SK-N-SH (cell line): Measurements from ENCODE around the gene JAML.

Source experiments
- RFX5 ChIP-seq: IDR thresholded peaks from 2 replicates; pipeline ENCODE4 v1.6.1; 2012; ENCODE audit warnings: mild to moderate bottlenecking, improper control_type of control experiment, low read length
- SIN3A ChIP-seq: IDR thresholded peaks from 2 replicates; pipeline ENCODE4 v1.6.1; 2012; ENCODE audit warnings: low read depth, mild to moderate bottlenecking, low read length, moderate library complexity, borderline replicate concordance
- TF ChIP-seq, protein P1 (sequence below): fragments of 200-600 bp; sonication (generic); IDR thresholded peaks from 2 replicates; pipeline ENCODE4 v1.6.1; 2017; ENCODE audit warnings: antibody characterized with exemption, mild to moderate bottlenecking, moderate library complexity
- TF ChIP-seq, protein P2 (sequence below): fragments of 150-350 bp; IDR thresholded peaks from 2 replicates; pipeline ENCODE4 v1.6.1; 2017; ENCODE audit warnings: antibody characterized with exemption, low read length, low read depth, borderline replicate concordance
- TF ChIP-seq, protein P3 (sequence below): IDR thresholded peaks from 2 replicates; pipeline ENCODE4 v1.6.1; 2012; ENCODE audit warnings: mild to moderate bottlenecking, low read depth, low read length, moderate library complexity

DNA sequence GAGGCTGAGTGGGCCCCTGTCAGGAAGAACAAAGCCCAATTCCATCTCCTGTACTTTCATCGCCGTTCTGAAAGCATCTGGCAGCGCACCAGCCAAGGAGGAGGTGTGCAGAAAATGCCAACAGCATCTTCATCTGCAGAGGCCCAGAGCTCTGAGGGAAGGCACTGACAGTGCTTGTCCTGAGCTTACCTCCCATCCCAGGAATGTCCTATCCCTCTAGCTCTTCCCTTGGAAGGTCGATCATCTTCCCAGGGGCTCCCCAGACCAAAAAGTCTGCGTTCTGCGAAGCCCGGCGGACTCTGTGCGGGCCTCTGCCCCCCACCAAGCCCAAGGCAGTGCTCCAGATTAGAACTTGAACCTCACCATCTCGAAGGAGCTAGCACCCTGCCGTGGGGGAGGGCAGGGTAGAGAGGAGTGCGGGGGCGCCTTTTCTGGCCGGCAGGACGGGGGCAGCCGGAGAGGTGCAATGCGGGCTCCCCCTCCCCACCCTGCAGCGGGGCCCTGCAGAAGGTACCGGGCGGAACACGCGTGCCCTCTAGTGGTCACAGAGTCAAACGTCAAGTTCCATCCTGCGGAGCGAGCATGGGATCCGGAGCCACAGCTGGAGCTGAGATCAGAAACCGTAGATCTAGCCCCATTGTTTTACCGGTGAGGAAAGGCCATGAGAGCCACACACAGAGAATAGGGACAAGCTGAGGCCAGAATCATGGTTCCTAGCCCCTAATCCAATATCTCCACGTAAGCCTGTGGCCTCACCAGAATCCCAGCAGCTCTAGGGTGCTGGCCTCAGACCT is 53.3 kb downstream of the JAML start:
- TF ChIP-seq, protein P1, sequence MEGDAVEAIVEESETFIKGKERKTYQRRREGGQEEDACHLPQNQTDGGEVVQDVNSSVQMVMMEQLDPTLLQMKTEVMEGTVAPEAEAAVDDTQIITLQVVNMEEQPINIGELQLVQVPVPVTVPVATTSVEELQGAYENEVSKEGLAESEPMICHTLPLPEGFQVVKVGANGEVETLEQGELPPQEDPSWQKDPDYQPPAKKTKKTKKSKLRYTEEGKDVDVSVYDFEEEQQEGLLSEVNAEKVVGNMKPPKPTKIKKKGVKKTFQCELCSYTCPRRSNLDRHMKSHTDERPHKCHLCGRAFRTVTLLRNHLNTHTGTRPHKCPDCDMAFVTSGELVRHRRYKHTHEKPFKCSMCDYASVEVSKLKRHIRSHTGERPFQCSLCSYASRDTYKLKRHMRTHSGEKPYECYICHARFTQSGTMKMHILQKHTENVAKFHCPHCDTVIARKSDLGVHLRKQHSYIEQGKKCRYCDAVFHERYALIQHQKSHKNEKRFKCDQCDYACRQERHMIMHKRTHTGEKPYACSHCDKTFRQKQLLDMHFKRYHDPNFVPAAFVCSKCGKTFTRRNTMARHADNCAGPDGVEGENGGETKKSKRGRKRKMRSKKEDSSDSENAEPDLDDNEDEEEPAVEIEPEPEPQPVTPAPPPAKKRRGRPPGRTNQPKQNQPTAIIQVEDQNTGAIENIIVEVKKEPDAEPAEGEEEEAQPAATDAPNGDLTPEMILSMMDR, result peak; percentile 89
- TF ChIP-seq SIN3A, result no peak
- TF ChIP-seq, protein P2, sequence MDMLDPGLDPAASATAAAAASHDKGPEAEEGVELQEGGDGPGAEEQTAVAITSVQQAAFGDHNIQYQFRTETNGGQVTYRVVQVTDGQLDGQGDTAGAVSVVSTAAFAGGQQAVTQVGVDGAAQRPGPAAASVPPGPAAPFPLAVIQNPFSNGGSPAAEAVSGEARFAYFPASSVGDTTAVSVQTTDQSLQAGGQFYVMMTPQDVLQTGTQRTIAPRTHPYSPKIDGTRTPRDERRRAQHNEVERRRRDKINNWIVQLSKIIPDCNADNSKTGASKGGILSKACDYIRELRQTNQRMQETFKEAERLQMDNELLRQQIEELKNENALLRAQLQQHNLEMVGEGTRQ, result no peak
- TF ChIP-seq, protein P3, sequence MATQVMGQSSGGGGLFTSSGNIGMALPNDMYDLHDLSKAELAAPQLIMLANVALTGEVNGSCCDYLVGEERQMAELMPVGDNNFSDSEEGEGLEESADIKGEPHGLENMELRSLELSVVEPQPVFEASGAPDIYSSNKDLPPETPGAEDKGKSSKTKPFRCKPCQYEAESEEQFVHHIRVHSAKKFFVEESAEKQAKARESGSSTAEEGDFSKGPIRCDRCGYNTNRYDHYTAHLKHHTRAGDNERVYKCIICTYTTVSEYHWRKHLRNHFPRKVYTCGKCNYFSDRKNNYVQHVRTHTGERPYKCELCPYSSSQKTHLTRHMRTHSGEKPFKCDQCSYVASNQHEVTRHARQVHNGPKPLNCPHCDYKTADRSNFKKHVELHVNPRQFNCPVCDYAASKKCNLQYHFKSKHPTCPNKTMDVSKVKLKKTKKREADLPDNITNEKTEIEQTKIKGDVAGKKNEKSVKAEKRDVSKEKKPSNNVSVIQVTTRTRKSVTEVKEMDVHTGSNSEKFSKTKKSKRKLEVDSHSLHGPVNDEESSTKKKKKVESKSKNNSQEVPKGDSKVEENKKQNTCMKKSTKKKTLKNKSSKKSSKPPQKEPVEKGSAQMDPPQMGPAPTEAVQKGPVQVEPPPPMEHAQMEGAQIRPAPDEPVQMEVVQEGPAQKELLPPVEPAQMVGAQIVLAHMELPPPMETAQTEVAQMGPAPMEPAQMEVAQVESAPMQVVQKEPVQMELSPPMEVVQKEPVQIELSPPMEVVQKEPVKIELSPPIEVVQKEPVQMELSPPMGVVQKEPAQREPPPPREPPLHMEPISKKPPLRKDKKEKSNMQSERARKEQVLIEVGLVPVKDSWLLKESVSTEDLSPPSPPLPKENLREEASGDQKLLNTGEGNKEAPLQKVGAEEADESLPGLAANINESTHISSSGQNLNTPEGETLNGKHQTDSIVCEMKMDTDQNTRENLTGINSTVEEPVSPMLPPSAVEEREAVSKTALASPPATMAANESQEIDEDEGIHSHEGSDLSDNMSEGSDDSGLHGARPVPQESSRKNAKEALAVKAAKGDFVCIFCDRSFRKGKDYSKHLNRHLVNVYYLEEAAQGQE, result no peak
- TF ChIP-seq RFX5, result no peak
